Measurements from ENCODE around the gene NDST3.

DNA sequence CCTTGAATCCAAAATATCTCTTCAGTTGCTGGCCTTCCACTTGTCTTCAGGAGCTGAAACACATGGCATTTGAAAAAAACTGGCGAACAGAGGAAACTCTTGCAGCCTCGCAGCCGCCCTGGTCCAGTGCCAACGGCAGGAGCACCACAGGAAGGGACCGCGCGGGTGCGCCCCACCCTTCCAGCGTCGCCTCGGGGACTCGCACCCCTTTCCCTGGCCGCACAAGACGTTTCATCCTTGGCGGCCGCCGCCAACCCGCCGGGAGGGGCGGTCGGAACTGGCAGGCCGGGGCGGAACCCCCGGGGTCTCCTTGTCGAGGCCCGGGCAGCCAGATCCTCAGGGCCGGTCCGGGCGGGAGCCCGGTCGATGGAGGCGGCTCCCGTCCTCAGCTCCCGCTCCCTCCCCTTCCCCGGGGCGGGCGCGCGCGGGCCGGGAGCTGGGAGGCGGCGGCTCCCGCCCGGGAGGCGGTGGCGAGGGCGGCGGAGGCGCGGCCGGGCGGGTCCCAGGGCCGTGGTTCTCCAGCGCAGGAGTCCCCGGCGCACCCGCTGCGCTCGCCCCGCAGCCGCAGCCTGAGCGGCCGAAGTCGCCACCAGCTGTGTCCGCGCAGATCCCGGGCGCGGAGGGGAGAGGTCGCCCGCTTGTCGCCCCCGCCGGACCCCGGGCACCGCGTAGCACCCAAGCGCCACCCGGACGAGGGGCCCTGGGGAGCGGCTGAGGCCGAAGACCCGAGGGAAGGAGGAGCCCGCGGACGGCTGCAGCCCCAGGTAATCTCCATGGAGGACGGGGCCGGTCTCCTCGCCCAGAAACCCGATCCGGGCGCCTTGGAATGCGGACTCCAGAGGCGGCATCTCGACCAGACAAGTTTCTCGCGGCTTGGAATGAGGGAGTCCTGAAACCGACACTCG is 886 bp upstream of the NDST3 start:
- TF ChIP-seq, protein P1, sequence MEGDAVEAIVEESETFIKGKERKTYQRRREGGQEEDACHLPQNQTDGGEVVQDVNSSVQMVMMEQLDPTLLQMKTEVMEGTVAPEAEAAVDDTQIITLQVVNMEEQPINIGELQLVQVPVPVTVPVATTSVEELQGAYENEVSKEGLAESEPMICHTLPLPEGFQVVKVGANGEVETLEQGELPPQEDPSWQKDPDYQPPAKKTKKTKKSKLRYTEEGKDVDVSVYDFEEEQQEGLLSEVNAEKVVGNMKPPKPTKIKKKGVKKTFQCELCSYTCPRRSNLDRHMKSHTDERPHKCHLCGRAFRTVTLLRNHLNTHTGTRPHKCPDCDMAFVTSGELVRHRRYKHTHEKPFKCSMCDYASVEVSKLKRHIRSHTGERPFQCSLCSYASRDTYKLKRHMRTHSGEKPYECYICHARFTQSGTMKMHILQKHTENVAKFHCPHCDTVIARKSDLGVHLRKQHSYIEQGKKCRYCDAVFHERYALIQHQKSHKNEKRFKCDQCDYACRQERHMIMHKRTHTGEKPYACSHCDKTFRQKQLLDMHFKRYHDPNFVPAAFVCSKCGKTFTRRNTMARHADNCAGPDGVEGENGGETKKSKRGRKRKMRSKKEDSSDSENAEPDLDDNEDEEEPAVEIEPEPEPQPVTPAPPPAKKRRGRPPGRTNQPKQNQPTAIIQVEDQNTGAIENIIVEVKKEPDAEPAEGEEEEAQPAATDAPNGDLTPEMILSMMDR (IDR thresholded peaks at IDR 0.05) = no peak
- no peak for TF ChIP-seq POLR2AphosphoS5 (IDR thresholded peaks at IDR 0.05)
